H9 (cell line): ENCODE measurements around the gene CCDC141. TPM values are rescaled to one million over a fixed set of nuclear protein-coding genes. Genes with fewer than 3 reads are reported as not detected.

Experiments
- DNase-seq: peaks from one replicate; pipeline ENCODE4 v3.0.0-alpha.2; 2017
- H2AFZ ChIP-seq: one replicate; pipeline ENCODE4 v1.6.1; 2013; ENCODE audit warnings: mild to moderate bottlenecking, low read length, control low read depth, moderate library complexity
- H2AK5ac ChIP-seq: 2 replicates; pipeline ENCODE4 v1.6.1; 2013; ENCODE audit warnings: low read length, control low read depth, mixed read lengths; ENCODE audit not compliant: insufficient read length
- H2BK120ac ChIP-seq: one replicate; pipeline ENCODE4 v1.6.1; 2013; ENCODE audit warnings: low read depth, mild to moderate bottlenecking, low read length, control low read depth, inconsistent platforms; ENCODE audit not compliant: poor library complexity, severe bottlenecking
- H2BK12ac ChIP-seq: 2 replicates; pipeline ENCODE4 v1.6.1; 2013; ENCODE audit warnings: low read length, control low read depth, mixed read lengths, low read depth; ENCODE audit not compliant: insufficient read length
- H2BK15ac ChIP-seq: 2 replicates; pipeline ENCODE4 v1.6.1; 2013; ENCODE audit warnings: low read depth, low read length, control low read depth
- H2BK20ac ChIP-seq: one replicate; pipeline ENCODE4 v1.6.1; 2013; ENCODE audit warnings: low read depth, mild to moderate bottlenecking, low read length, control low read depth, inconsistent platforms; ENCODE audit not compliant: poor library complexity, severe bottlenecking
- H2BK5ac ChIP-seq: 2 replicates; pipeline ENCODE4 v1.6.1; 2013; ENCODE audit warnings: low read length, control low read depth, mixed read lengths; ENCODE audit not compliant: insufficient read length
- H3K14ac ChIP-seq: 2 replicates; pipeline ENCODE4 v1.6.1; 2013; ENCODE audit warnings: low read length, control low read depth; ENCODE audit not compliant: insufficient read depth
- H3K18ac ChIP-seq: 2 replicates; pipeline ENCODE4 v1.6.1; 2013; ENCODE audit warnings: low read depth, mild to moderate bottlenecking, mixed read lengths, low read length, control low read depth; ENCODE audit not compliant: insufficient read length
- H3K23ac ChIP-seq: 2 replicates; pipeline ENCODE4 v1.6.1; 2013; ENCODE audit warnings: low read length, control low read depth, mixed read lengths, low read depth; ENCODE audit not compliant: insufficient read length
- H3K23me2 ChIP-seq: 2 replicates; pipeline ENCODE4 v1.6.1; 2013; ENCODE audit warnings: low read depth, mild to moderate bottlenecking, mixed read lengths, low read length, control low read depth; ENCODE audit not compliant: insufficient read length, poor library complexity, severe bottlenecking
- H3K27ac ChIP-seq: 2 replicates; pipeline ENCODE4 v1.5.1; 2013; ENCODE audit warnings: low read length, control low read depth, mixed read lengths, low read depth; ENCODE audit not compliant: insufficient read length
- H3K27me3 ChIP-seq: 2 replicates; pipeline ENCODE4 v1.6.1; 2013; ENCODE audit warnings: low read length, control low read depth, inconsistent platforms; ENCODE audit not compliant: insufficient read depth
- H3K4ac ChIP-seq: 2 replicates; pipeline ENCODE4 v1.6.1; 2013; ENCODE audit warnings: low read depth, mild to moderate bottlenecking, control low read depth, inconsistent platforms, low read length, moderate library complexity
- H3K4me1 ChIP-seq: 2 replicates; pipeline ENCODE4 v1.6.1; 2013; ENCODE audit warnings: low read length, control low read depth, inconsistent platforms; ENCODE audit not compliant: insufficient read depth
- H3K4me2 ChIP-seq: 2 replicates; pipeline ENCODE4 v1.6.1; 2013; ENCODE audit warnings: low read length, control low read depth, mixed read lengths; ENCODE audit not compliant: insufficient read length, insufficient read depth
- H3K56ac ChIP-seq: 2 replicates; pipeline ENCODE4 v1.6.1; 2013; ENCODE audit warnings: low read depth, mild to moderate bottlenecking, mixed read lengths, low read length, control low read depth; ENCODE audit not compliant: insufficient read length
- H3K79me1 ChIP-seq: 2 replicates; pipeline ENCODE4 v1.6.1; 2013; ENCODE audit warnings: low read depth, mild to moderate bottlenecking, moderate library complexity, low read length, control low read depth, inconsistent platforms; ENCODE audit not compliant: insufficient read depth, poor library complexity, severe bottlenecking
- H3K79me2 ChIP-seq: 2 replicates; pipeline ENCODE4 v1.6.1; 2013; ENCODE audit warnings: low read length, control low read depth, inconsistent platforms; ENCODE audit not compliant: insufficient read depth
- H3K9ac ChIP-seq: 2 replicates; pipeline ENCODE4 v1.6.1; 2013; ENCODE audit warnings: low read length, control low read depth, mixed read lengths; ENCODE audit not compliant: insufficient read length; ENCODE audit errors: extremely low read depth
- H3K9me3 ChIP-seq: one replicate; pipeline ENCODE4 v1.6.1; 2013; ENCODE audit warnings: low read depth, low read length, inconsistent platforms; ENCODE audit not compliant: control insufficient read depth
- H3T11ph ChIP-seq: one replicate; pipeline ENCODE4 v1.6.1; 2013; ENCODE audit warnings: mild to moderate bottlenecking, low read length, control low read depth, inconsistent platforms
- H4K20me1 ChIP-seq: one replicate; pipeline ENCODE4 v1.6.1; 2013; ENCODE audit not compliant: control insufficient read depth, insufficient read length, insufficient read depth
- H4K5ac ChIP-seq: 2 replicates; pipeline ENCODE4 v1.6.1; 2013; ENCODE audit warnings: low read depth, mild to moderate bottlenecking, mixed read lengths, low read length, control low read depth; ENCODE audit not compliant: insufficient read length
- H4K8ac ChIP-seq: replicated peaks from 2 replicates; pipeline ENCODE4 v1.6.1; 2013; ENCODE audit warnings: low read length, control low read depth, mixed read lengths, low read depth; ENCODE audit not compliant: insufficient read length
- H4K91ac ChIP-seq: 2 replicates; pipeline ENCODE4 v1.6.1; 2013; ENCODE audit warnings: low read depth, mild to moderate bottlenecking, moderate library complexity, mixed read lengths, low read length, control low read depth; ENCODE audit not compliant: insufficient read length
- H3K27ac Mint-ChIP-seq, 3 experiments: 2 replicates in 2 of 3; 3 replicates in 1 of 3; pipeline ENCODE4 v1.8.0; 2020 to 2021; ENCODE audit warnings: mixed read lengths in 3 of 3, mild to moderate bottlenecking in 1 of 3, moderate library complexity in 1 of 3
- H3K27me3 Mint-ChIP-seq: 2 replicates; pipeline ENCODE4 v1.8.0; 2021; ENCODE audit warnings: low read depth, mild to moderate bottlenecking, moderate library complexity, mixed read lengths
- H3K36me3 Mint-ChIP-seq, 3 experiments: 2 replicates in 2 of 3; 3 replicates in 1 of 3; pipeline ENCODE4 v1.8.0; 2020 to 2021; ENCODE audit warnings: low read depth in 3 of 3, mixed read lengths in 3 of 3; ENCODE audit not compliant: insufficient read depth in 1 of 3
- H3K4me1 Mint-ChIP-seq, 2 experiments: 2 replicates each; pipeline ENCODE4 v1.8.0; 2020; ENCODE audit warnings: mixed read lengths in 2 of 2
- H3K4me3 Mint-ChIP-seq, 2 experiments: 2 replicates in 1 of 2; 3 replicates in 1 of 2; pipeline ENCODE4 v1.8.0; 2020 to 2021; ENCODE audit warnings: mild to moderate bottlenecking in 2 of 2, mixed read lengths in 2 of 2, moderate library complexity in 1 of 2
- H3K9me3 Mint-ChIP-seq, 2 experiments: 2 replicates in 1 of 2; 3 replicates in 1 of 2; pipeline ENCODE4 v1.8.0; 2020; ENCODE audit warnings: mild to moderate bottlenecking in 2 of 2, mixed read lengths in 2 of 2, moderate library complexity in 1 of 2
- WGBS: extraction: QIAGEN DNeasy Blood & Tissue Kit; methylation state at CpG from one replicate; pipeline ENCODE4 v1.1.7; 2013; ENCODE audit warnings: missing lambda C conversion rate, low lambda C conversion rate, mixed read lengths; ENCODE audit not compliant: insufficient read length; ENCODE audit errors: extremely low coverage; 5-methylcytosine and 5-hydroxymethylcytosine counted together
- total RNA-seq: library from RNA; stranded (reverse); gene quantifications from 2 replicates; pipeline ENCODE4 v1.2.1, GENCODE V29; 2021
- TF ChIP-seq, protein P1 (sequence below): fragments of 200-600 bp; sonication (generic); conservative IDR thresholded peaks from 3 replicates; pipeline ENCODE4 v1.8.0; 2021; ENCODE audit warnings: antibody characterized with exemption, mild to moderate bottlenecking

The CCDC141 gene
- total RNA-seq, 1 experiment from 2014 or later = 1.0 TPM

DNA sequence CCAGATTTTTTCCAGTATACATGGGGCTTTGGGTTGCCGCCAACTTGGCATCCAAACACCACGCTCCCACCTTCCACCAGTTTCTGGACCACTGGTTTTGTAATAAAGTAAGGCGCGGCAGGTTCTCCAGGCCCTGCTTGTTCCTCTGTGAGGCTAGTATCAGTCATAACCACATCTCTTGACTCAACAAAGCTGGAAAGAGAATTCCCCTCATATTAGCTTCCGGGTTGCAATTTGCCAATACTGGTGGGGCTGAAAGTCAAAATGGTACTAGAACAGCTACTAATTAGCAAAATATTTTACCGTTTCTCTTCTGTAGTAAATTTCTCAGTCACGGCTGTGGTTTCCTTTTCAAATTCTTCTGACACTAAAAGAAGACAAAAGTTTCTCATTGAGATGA is 267.7 kb downstream of the CCDC141 start:
- Histone ChIP-seq H2BK20ac (no peak overlapping the region), H3K14ac (no peak overlapping the region), H3K27me3 (no peaks in the 10 kb centered on the region), H2BK5ac (no peak overlapping the region), H3K4ac (no peak overlapping the region), H2BK15ac (no peak overlapping the region), H3K4me1 (no peaks in the 10 kb centered on the region), H2AK5ac (no peak overlapping the region), H3K79me2 (no peaks in the 10 kb centered on the region), H3K9ac (no peak overlapping the region), H4K20me1 (no peaks in the 10 kb centered on the region), H3K9me3 (no peaks in the 10 kb centered on the region), H3K56ac (no peak overlapping the region), H3K18ac (no peak overlapping the region), H3T11ph (no peak overlapping the region), H4K91ac (no peak overlapping the region), H2BK120ac (no peak overlapping the region), H3K79me1 (no peaks in the 10 kb centered on the region), H3K23me2 (no peaks in the 10 kb centered on the region), H3K23ac (no peak overlapping the region), H2AFZ (no peak overlapping the region), H3K27ac (no peak overlapping the region), H4K5ac (no peak overlapping the region), H3K4me2 (no peak overlapping the region), H4K8ac (no peak overlapping the region), H2BK12ac (no peak overlapping the region)
- no peak overlapping the region for H3K4me3 Mint-ChIP-seq
- H3K4me1 Mint-ChIP-seq = no peaks in the 10 kb centered on the region
- TF ChIP-seq, protein P1, sequence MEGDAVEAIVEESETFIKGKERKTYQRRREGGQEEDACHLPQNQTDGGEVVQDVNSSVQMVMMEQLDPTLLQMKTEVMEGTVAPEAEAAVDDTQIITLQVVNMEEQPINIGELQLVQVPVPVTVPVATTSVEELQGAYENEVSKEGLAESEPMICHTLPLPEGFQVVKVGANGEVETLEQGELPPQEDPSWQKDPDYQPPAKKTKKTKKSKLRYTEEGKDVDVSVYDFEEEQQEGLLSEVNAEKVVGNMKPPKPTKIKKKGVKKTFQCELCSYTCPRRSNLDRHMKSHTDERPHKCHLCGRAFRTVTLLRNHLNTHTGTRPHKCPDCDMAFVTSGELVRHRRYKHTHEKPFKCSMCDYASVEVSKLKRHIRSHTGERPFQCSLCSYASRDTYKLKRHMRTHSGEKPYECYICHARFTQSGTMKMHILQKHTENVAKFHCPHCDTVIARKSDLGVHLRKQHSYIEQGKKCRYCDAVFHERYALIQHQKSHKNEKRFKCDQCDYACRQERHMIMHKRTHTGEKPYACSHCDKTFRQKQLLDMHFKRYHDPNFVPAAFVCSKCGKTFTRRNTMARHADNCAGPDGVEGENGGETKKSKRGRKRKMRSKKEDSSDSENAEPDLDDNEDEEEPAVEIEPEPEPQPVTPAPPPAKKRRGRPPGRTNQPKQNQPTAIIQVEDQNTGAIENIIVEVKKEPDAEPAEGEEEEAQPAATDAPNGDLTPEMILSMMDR = no peak
- DNase-seq = no peak
- no peak overlapping the region for H3K27ac Mint-ChIP-seq
- WGBS = no CpG with 5 or more reads among the region's 7 CpGs
- H3K9me3 Mint-ChIP-seq = no peaks in the 10 kb centered on the region
- H3K27me3 Mint-ChIP-seq = no peaks in the 10 kb centered on the region
- no peaks in the 10 kb centered on the region for H3K36me3 Mint-ChIP-seq

Other genes starting within 250 kb of the CCDC141 start
- gene TTN, start 242.7 kb downstream of the CCDC141 start, total RNA-seq = 0.59 and 0.70 TPM in 2 replicates
- gene SESTD1, start 214.7 kb upstream of the CCDC141 start, total RNA-seq = 43.6 and 44.4 TPM in 2 replicates